ENCODE measurements around the gene KIFC3. TPM values are rescaled to one million over a fixed set of nuclear protein-coding genes. Genes with fewer than 3 reads are reported as not detected.

KIFC3 gene
- total RNA-seq, 4 donors from 2014 or later: 111 to 219 (median 153) TPM

DNA sequence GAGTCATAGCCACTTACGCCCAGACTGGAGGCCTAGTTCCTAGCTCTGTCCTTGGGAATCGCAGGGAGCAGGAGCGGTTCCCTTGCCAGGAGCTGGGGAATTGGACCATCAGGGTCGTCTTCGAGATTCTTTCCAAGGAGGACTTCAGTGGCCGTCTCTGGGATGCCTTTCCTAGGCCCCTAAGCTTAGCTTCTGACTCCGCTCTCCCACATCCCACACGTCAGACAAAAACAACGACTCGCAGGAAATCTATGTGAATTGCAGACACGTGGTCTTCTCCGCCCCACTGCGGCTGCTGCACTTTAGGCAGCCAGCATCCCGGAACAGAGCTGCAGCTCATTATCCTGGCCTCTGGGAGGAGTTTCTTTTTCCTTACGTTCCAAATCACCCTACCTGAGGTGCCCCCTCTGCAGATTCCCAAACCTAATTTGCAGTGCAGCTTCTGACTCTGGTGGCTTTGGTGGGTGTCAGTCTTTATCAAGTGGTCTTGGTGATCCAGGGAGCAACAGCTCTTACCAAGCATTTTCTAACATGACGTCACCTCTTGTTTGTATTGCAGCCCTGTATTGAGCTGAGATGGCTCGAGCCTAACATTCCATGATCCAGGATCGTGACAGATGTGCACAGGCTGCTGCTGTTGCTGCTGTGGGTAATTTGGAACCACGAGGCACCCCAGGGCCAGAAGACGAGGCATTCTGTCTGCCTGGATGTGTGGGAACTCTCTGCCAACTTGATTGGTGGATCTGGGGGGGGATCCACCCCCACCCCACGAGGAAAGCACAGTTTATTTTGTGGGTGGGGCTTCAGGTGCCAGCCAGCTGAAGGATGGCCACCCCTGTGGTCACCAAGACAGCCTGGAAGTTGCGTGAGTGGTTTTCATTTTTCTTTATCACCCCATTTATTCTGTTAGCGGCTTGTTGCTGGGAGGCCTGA lies 65.6 kb downstream of the KIFC3 start:
- peaks cover 60% of the 10 kb centered on the region for H3K4me1 ChIP-seq
- DNase-seq (ENCODE audit: low spot score in 2 of 2): peak in 1 of 2 donors; percentile 78
- no peak for TF ChIP-seq POLR2A (IDR thresholded peaks at IDR 0.05)
- no peak for TF ChIP-seq POLR2AphosphoS5 (IDR thresholded peaks at IDR 0.05)
- peak in 1 of 2 donors; percentile 10 for TF ChIP-seq CTCF (IDR thresholded peaks at IDR 0.05)
- no peak for TF ChIP-seq EP300 (IDR thresholded peaks at IDR 0.05)
- H3K27me3 ChIP-seq: no peaks in the 10 kb centered on the region
- no peaks in the 10 kb centered on the region for H3K36me3 ChIP-seq
- peak overlapping the region; percentile 86 for H3K27ac ChIP-seq
- 10% methylated on average over 23 of the region's 23 CpGs for WGBS
- H3K4me3 ChIP-seq: peak overlapping the region; percentile 83
- no peaks in the 10 kb centered on the region for H3K9me3 ChIP-seq

DNA sequence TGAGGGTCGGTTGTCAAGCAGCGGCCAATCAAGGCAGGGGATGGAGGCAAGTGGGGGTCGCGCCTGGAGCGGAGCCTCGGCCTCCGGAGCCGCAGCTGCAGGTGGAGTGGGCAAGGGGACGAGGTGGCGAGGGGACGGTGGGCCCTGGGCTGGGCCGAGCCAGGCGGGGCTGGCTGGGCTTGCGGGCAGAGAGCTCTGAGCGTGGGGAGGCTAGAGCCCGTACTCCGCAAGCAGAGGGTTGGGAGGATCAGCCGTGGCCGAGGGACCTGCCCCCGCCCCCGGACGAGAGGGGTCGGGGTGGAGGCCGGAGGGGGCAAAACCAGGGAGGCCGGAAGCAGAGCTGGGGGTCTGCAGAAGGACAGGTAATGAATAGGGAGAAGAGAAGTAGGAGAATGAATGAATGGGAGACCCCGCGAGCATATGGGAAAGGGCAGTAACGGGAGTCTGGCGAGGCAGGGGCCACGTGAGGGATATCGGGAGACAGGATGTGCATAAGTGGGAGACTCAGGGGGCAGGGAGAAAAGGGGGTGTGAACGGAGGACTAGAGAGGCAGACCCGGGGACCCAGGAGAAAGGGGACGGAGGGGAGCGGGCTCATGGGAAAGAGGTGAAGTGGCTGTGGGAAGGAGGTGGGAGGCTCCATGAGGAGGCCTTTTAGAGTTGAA lies 66.4 kb downstream of the KIFC3 start, which contains the start of gene KATNB1:
Gene KATNB1, plus strand, starts transcription at position 16 of the 664 bp plus-strand sequence. CDS start 1,474 bp downstream, outside the sequence.
- Histone ChIP-seq H3K9me3 (no peaks in the 10 kb centered on the region), H3K27me3 (no peaks in the 10 kb centered on the region), H3K27ac (peak within 1 kb of the TSS; percentile 89), H3K4me3 (peak within 1 kb of the TSS; percentile 83), H3K36me3 (no peaks in the 10 kb centered on the region), H3K4me1 (peaks cover 52% of the 10 kb centered on the region)
- peak in 1 of 2 donors; percentile 77 for DNase-seq (ENCODE audit: low spot score in 2 of 2)
- WGBS: under 1% methylated on average over 35 of the region's 35 CpGs
- no peak for TF ChIP-seq EP300 (IDR thresholded peaks at IDR 0.05)
- TF ChIP-seq CTCF (IDR thresholded peaks at IDR 0.05): no peak
- no peak for TF ChIP-seq POLR2A (IDR thresholded peaks at IDR 0.05)
- TF ChIP-seq POLR2AphosphoS5 (IDR thresholded peaks at IDR 0.05): no peak

DNA sequence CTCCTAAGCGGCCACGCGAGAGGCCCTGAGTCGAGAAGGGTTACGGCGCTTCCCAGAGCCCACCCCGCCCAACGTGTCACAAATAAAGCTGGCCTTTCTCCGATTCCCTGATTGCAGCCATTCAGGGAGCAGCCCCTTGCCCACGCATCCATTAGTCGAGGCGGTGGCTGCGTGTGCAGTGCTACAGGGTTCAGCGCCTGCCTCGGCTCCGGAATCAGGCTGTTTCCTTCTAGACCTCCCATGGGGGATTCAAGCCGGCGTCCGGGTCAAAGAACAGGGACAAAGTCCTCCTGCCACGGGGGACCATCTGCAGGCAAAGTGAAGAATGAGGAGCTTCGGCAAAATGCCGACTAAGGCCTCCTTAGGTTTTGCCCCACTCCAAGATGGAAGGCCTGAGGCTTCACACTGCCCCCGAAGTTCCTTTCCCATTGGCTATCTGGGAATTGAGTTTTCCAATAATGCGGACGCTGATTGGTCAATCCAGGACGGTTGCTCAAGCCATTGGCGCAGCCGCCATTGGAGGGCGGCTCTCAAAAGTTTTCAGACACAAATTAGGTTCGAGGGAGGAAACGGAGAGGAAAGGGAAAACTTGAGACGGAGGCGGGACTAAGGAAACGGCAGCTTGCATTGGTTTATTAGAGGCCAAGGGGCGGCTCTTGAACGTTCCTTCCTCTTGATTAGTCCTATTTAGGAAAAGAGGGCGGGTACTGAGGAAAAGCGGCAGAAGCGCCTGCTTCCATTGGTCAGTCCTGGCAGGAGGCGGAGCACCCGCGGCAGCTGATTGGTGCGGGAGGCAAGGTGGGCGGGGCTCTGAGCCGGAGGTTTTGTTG lies 67.2 kb downstream of the KIFC3 start:
- no peaks in the 10 kb centered on the region for H3K9me3 ChIP-seq
- peak; percentile 99 for DNase-seq (ENCODE audit: low spot score in 2 of 2)
- 0% methylated on average over 27 of the region's 45 CpGs for WGBS
- no peaks in the 10 kb centered on the region for H3K36me3 ChIP-seq
- TF ChIP-seq CTCF (IDR thresholded peaks at IDR 0.05) (no peak), POLR2A (IDR thresholded peaks at IDR 0.05) (peak in 1 of 2 donors; percentile 27), EP300 (IDR thresholded peaks at IDR 0.05) (no peak), POLR2AphosphoS5 (IDR thresholded peaks at IDR 0.05) (peak in 1 of 3 donors; percentile 83)
- H3K27ac ChIP-seq: peak overlapping the region; percentile 89
- peaks cover 45% of the 10 kb centered on the region for H3K4me1 ChIP-seq
- peak overlapping the region; percentile 83 for H3K4me3 ChIP-seq
- no peaks in the 10 kb centered on the region for H3K27me3 ChIP-seq

DNA sequence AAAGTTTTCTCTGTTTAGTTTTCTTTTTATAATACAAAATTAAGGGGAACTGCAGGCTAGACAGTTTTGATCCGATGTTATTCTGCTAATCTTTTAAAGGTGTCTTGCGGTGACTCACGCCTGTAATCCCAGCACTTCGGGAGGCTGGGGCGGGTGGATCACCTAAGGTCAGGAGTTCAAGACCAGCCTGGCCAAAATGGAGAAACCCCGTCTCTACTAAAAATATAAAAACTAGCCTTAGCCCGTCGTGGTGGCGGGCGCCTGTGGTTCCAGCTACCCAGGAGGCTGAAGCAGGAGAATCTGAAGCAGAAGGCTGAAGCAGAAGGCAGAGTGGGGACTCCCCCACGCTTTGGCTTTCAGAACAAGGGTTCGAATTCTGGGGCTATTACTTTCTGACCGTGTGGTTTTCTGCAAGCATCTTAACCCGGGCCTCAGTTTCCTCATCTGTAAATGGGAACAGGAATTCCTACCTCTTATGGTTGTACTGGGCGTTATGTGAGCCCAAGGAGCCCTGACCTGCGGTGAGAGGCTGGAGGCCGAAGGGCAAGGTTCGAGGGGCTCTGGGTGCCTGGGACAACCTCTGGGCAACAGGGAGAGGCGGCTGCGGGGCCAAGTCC lies 67.9 kb downstream of the KIFC3 start:
- WGBS: 70% methylated on average over 14 of the region's 20 CpGs

More for the DNA sequence above, 67.9 kb downstream of the KIFC3 start:
- Histone ChIP-seq H3K4me3 (peak overlapping the region; percentile 83), H3K4me1 (peaks cover 38% of the 10 kb centered on the region), H3K27ac (peak overlapping the region; percentile 89), H3K27me3 (no peaks in the 10 kb centered on the region), H3K9me3 (no peaks in the 10 kb centered on the region), H3K36me3 (no peaks in the 10 kb centered on the region)
- no peak for DNase-seq (ENCODE audit: low spot score in 2 of 2)
- no peak for TF ChIP-seq EP300 (IDR thresholded peaks at IDR 0.05)
- TF ChIP-seq POLR2A (IDR thresholded peaks at IDR 0.05): no peak
- TF ChIP-seq CTCF (IDR thresholded peaks at IDR 0.05): no peak
- no peak for TF ChIP-seq POLR2AphosphoS5 (IDR thresholded peaks at IDR 0.05)
